HFFc6 (cell line): ENCODE data around the gene NTMT1. TPM values are rescaled to one million over a fixed set of nuclear protein-coding genes. Genes with fewer than 3 reads are reported as not detected.

Experiments
- DNase-seq: peaks from one replicate; pipeline ENCODE4 v3.0.0-alpha.2; 2018
- H3K27ac Mint-ChIP-seq: 2 replicates; pipeline ENCODE4 v1.8.0; 2020; ENCODE audit warnings: mild to moderate bottlenecking, mixed read lengths
- H3K27me3 Mint-ChIP-seq: 2 replicates; pipeline ENCODE4 v1.8.0; 2021; ENCODE audit warnings: mild to moderate bottlenecking, moderate library complexity, mixed read lengths; ENCODE audit not compliant: insufficient read depth
- H3K36me3 Mint-ChIP-seq: 2 replicates; pipeline ENCODE4 v1.8.0; 2021; ENCODE audit warnings: low read depth, mixed read lengths
- H3K4me1 Mint-ChIP-seq: 2 replicates; pipeline ENCODE4 v1.8.0; 2020; ENCODE audit warnings: low read depth, mixed read lengths
- H3K4me3 Mint-ChIP-seq: 2 replicates; pipeline ENCODE4 v1.8.0; 2020; ENCODE audit warnings: mild to moderate bottlenecking, moderate library complexity, mixed read lengths
- H3K9me3 Mint-ChIP-seq: 2 replicates; pipeline ENCODE4 v1.8.0; 2020; ENCODE audit warnings: mild to moderate bottlenecking, mixed read lengths
- total RNA-seq, 6 experiments: library from RNA; stranded (reverse); fragmentation: NEBNext Ultra II Directional; extraction: Animal tissue kit (Norgen Biotek cat#: 25700); gene quantifications; 2 replicates in 1 of 6; 3 replicates in 5 of 6; pipeline ENCODE4 v1.2.3, GENCODE V29; 2021
- TF ChIP-seq, protein P1 (sequence below): fragments of 200-600 bp; sonication (generic); IDR thresholded peaks from 2 replicates; pipeline ENCODE4 v1.5.0; 2021; ENCODE audit warnings: antibody characterized with exemption, mild to moderate bottlenecking

NTMT1 gene
- total RNA-seq, 6 experiments from 2014 or later = 81.6 to 90.0 (median 87.7) TPM

DNA sequence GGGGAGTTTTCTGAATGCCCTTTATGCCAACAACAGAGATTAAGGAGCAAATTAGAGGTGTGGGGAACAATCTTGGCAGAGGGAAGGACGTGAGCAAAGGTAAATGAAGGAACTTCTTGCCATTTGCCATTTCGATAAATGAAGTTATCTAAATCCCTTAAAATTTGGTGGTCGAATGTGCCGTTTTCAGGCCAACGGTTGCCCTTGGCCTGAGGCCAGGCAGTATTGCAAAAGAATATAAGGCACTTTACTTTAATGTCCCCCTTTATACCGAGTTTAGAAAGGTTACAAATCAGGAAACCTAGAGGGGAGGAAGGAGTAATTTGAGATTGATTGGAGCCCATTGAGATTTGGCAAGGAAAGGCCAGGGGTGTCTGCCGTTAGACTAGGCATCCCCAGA is 31.3 kb upstream of the NTMT1 start:
- Mint-ChIP-seq H3K36me3 (no peaks in the 10 kb centered on the region), H3K4me3 (no peak overlapping the region), H3K4me1 (peaks cover 27% of the 10 kb centered on the region), H3K27me3 (no peaks in the 10 kb centered on the region), H3K9me3 (no peaks in the 10 kb centered on the region), H3K27ac (no peak overlapping the region)
- TF ChIP-seq, protein P1, sequence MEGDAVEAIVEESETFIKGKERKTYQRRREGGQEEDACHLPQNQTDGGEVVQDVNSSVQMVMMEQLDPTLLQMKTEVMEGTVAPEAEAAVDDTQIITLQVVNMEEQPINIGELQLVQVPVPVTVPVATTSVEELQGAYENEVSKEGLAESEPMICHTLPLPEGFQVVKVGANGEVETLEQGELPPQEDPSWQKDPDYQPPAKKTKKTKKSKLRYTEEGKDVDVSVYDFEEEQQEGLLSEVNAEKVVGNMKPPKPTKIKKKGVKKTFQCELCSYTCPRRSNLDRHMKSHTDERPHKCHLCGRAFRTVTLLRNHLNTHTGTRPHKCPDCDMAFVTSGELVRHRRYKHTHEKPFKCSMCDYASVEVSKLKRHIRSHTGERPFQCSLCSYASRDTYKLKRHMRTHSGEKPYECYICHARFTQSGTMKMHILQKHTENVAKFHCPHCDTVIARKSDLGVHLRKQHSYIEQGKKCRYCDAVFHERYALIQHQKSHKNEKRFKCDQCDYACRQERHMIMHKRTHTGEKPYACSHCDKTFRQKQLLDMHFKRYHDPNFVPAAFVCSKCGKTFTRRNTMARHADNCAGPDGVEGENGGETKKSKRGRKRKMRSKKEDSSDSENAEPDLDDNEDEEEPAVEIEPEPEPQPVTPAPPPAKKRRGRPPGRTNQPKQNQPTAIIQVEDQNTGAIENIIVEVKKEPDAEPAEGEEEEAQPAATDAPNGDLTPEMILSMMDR = no peak
- no peak for DNase-seq

DNA sequence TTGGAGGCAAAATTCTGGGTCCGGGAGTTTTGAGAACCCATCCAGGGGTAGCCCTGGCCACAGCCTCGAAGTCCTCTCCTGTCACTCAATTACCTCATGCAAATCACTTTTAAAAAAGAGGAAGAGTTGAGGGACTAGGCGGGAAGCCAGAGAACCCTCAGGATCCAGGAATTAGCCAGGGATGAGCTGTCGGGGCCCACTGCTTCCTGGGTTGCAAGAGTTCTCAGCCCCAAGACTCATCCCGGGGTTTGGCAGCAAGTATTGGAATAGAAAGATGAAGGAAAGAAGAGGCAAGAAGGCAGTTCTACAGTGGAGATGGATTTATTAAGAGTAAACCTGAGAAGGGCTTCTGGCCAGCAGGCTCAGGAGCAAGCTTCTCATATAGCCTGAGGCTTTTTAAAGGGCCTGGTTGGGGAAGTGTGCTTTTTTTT is 30.6 kb upstream of the NTMT1 start:
- TF ChIP-seq, protein P1 = no peak
- peak overlapping the region; percentile 27 for H3K4me3 Mint-ChIP-seq
- no peaks in the 10 kb centered on the region for H3K9me3 Mint-ChIP-seq
- peak; percentile 59 for DNase-seq
- H3K36me3 Mint-ChIP-seq = no peaks in the 10 kb centered on the region
- peaks cover 27% of the 10 kb centered on the region for H3K4me1 Mint-ChIP-seq
- H3K27me3 Mint-ChIP-seq = no peaks in the 10 kb centered on the region
- peak overlapping the region; percentile 72 for H3K27ac Mint-ChIP-seq

- Mint-ChIP-seq H3K4me3 (peak overlapping the region; percentile 81), H3K9me3 (no peaks in the 10 kb centered on the region), H3K27ac (peak overlapping the region; percentile 72), H3K36me3 (no peaks in the 10 kb centered on the region), H3K4me1 (peaks cover 27% of the 10 kb centered on the region), H3K27me3 (no peaks in the 10 kb centered on the region)
- TF ChIP-seq, protein P1 = no peak
- DNase-seq = no peak
Observed at GRCh38 chr9:129595903-129596540, 29.9 kb upstream of the NTMT1 start.

DNA sequence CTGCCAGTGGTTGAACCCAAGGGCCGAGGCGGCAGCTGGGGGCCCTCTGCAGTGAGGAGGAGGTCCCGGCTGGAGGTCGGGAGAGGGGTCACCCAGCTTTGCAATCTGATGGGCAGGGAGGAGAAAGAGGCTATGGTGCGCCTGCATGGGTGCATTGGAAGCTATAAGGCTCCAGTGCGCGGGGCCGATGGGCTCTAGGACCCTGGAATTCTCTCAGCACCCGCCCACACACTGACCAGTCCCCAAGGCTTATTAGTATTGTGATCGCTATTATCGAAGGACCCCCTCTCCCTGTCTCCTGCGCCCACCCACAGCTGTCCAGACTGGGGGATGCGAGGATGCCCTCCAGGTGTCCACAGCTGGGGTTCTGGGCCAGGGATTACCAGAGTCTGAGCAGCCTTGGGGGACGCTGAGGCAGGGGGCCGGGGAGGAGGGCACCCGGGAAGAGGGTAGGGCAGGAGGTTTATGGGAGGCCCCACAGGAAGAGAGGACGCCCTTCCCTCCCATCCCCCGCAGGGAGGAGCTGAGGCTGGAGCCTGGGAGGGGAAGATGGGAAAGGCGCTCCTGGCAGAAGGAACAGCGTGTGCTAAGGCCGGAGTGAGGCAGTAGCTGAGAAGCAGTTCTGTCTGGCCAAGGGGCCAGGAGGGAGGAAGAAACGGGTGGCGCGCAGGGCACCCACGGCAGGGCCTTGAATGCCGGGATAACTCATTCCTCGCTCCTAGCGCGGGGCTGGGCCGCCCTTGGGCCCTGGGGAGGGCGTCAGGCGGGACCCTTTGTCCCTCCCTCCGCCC is 29.2 kb upstream of the NTMT1 start:
- Mint-ChIP-seq H3K4me1 (peaks cover 27% of the 10 kb centered on the region), H3K27me3 (no peaks in the 10 kb centered on the region), H3K27ac (peak overlapping the region; percentile 72), H3K4me3 (peak overlapping the region; percentile 81), H3K36me3 (no peaks in the 10 kb centered on the region), H3K9me3 (no peaks in the 10 kb centered on the region)
- peak; percentile 57 for DNase-seq
- TF ChIP-seq, protein P1 = no peak

GRCh38 chr9:129597355-129598088 is 28.4 kb upstream of the NTMT1 start:
- Mint-ChIP-seq H3K36me3 (no peaks in the 10 kb centered on the region), H3K4me1 (peaks cover 31% of the 10 kb centered on the region), H3K27ac (peak overlapping the region; percentile 72), H3K9me3 (no peaks in the 10 kb centered on the region), H3K4me3 (peak overlapping the region; percentile 49), H3K27me3 (peaks cover 2% of the 10 kb centered on the region; the same call in 1 of the 2 replicates)
- TF ChIP-seq, protein P1 = no peak
- DNase-seq = peak; percentile 39
